ENCODE measurements around the gene MED25. TPM values are rescaled to one million over a fixed set of nuclear protein-coding genes. Genes with fewer than 3 reads are reported as not detected.

The MED25 gene
- total RNA-seq, 1 donor from 2014 or later, result 88.8 TPM

GRCh38 chr19:49781394-49781793, 36.7 kb upstream of the MED25 start:
- Mint-ChIP-seq H3K27ac (peak overlapping the region; percentile 88), H3K9me3 (no peaks in the 10 kb centered on the region), H3K4me3 (no peak overlapping the region), H3K36me3 (ENCODE audit: low read depth) (peaks cover 33% of the 10 kb centered on the region), H3K27me3 (no peaks in the 10 kb centered on the region), H3K4me1 (peaks cover 28% of the 10 kb centered on the region)
- CTCF ChIA-PET, result no interaction called here
- TF ChIP-seq, protein P1, sequence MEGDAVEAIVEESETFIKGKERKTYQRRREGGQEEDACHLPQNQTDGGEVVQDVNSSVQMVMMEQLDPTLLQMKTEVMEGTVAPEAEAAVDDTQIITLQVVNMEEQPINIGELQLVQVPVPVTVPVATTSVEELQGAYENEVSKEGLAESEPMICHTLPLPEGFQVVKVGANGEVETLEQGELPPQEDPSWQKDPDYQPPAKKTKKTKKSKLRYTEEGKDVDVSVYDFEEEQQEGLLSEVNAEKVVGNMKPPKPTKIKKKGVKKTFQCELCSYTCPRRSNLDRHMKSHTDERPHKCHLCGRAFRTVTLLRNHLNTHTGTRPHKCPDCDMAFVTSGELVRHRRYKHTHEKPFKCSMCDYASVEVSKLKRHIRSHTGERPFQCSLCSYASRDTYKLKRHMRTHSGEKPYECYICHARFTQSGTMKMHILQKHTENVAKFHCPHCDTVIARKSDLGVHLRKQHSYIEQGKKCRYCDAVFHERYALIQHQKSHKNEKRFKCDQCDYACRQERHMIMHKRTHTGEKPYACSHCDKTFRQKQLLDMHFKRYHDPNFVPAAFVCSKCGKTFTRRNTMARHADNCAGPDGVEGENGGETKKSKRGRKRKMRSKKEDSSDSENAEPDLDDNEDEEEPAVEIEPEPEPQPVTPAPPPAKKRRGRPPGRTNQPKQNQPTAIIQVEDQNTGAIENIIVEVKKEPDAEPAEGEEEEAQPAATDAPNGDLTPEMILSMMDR (IDR thresholded peaks at IDR 0.05), result no peak
- intact Hi-C loops (cut with micrococcal nuclease), result loop anchor here (2.0 kb wide), 1 partner anchor 15 kb away; the partner anchor contains the start of gene AP2A1
- ATAC-seq (ENCODE audit: low read depth) (no peak), DNase-seq (no peak)
- POLR2A ChIA-PET, result interaction anchor here (0.6 to 1.1 kb wide), 2 partner anchors 15 to 112 kb away, joined by 3 to 5 read pairs; partner anchors contain the start of gene AP2A1

DNA sequence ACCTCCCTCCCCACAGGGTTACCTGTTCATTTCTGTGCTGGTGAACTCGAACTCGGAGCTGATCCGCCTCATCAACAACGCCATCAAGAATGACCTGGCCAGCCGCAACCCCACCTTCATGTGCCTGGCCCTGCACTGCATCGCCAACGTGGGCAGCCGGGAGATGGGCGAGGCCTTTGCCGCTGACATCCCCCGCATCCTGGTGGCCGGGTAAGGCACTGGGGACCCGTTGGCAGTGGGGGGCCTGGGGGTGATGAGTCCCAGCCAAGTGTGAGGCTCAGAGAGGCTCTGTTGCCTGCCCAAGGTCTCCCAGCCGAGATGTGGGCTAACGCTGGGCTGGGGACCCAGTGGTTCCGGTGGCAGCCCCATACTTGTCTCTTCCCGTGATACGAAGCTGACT, 35.6 kb upstream of the MED25 start:
- Mint-ChIP-seq H3K9me3 (no peaks in the 10 kb centered on the region), H3K4me3 (no peak overlapping the region), H3K27me3 (no peaks in the 10 kb centered on the region), H3K4me1 (peaks cover 28% of the 10 kb centered on the region), H3K27ac (no peak overlapping the region), H3K36me3 (ENCODE audit: low read depth) (peaks cover 36% of the 10 kb centered on the region)
- ATAC-seq (ENCODE audit: low read depth) (no peak), DNase-seq (no peak)
- ChIA-PET POLR2A (no interaction called here), CTCF (no interaction called here)
- intact Hi-C loops (cut with micrococcal nuclease), result no loop called here
- TF ChIP-seq, protein P1 (IDR thresholded peaks at IDR 0.05), result no peak

GRCh38 chr19:49786376-49786820, 31.7 kb upstream of the MED25 start:
- Mint-ChIP-seq H3K9me3 (no peaks in the 10 kb centered on the region), H3K4me1 (peaks cover 4% of the 10 kb centered on the region), H3K36me3 (ENCODE audit: low read depth) (peaks cover 66% of the 10 kb centered on the region), H3K27ac (no peak overlapping the region), H3K27me3 (no peaks in the 10 kb centered on the region), H3K4me3 (no peak overlapping the region)
- CTCF ChIA-PET, result no interaction called here
- no peak for DNase-seq
- no peak for ATAC-seq (ENCODE audit: low read depth)
- intact Hi-C loops (cut with micrococcal nuclease), result no loop called here
- POLR2A ChIA-PET, result no interaction called here
- TF ChIP-seq, protein P1 (IDR thresholded peaks at IDR 0.05), result no peak

DNA sequence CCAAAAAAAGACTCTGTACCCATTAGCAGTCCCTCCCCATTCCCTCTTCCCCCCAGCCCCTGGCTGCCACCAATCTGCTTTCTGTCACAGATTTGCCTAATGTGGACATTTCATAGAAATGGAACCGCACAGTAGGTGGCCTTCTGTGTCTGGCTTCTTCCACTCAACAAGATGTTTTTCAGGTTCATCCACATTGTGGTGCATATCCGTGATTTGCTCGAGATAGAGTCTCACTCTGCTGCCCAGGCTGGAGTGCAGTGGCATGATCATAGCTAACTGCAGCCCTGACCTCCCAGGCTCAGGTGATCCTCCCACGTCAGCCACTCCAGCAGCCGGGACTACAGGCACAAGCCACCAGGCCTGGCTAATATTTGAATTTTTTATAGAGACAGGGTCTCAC, 30.3 kb upstream of the MED25 start:
- intact Hi-C loops (cut with micrococcal nuclease), result no loop called here
- H3K36me3 Mint-ChIP-seq (ENCODE audit: low read depth), result peaks cover 73% of the 10 kb centered on the region
- no peak overlapping the region for H3K4me3 Mint-ChIP-seq
- no peaks in the 10 kb centered on the region for H3K27me3 Mint-ChIP-seq
- ChIA-PET POLR2A (no interaction called here), CTCF (no interaction called here)
- DNase-seq, result no peak
- peaks cover 3% of the 10 kb centered on the region for H3K4me1 Mint-ChIP-seq
- no peaks in the 10 kb centered on the region for H3K9me3 Mint-ChIP-seq
- H3K27ac Mint-ChIP-seq, result no peak overlapping the region
- no peak for ATAC-seq (ENCODE audit: low read depth)
- TF ChIP-seq, protein P1 (IDR thresholded peaks at IDR 0.05), result no peak

GRCh38 chr19:49788857-49789256, 29.2 kb upstream of the MED25 start:
- no peaks in the 10 kb centered on the region for H3K27me3 Mint-ChIP-seq
- intact Hi-C loops (cut with micrococcal nuclease), result no loop called here
- peaks cover 3% of the 10 kb centered on the region for H3K4me1 Mint-ChIP-seq
- H3K4me3 Mint-ChIP-seq, result no peak overlapping the region
- POLR2A ChIA-PET, result interaction anchor here (0.7 kb wide), 1 partner anchor 119 kb away, joined by 3 read pairs; no protein-coding TSS in a partner anchor
- H3K36me3 Mint-ChIP-seq (ENCODE audit: low read depth), result peaks cover 70% of the 10 kb centered on the region
- ATAC-seq (ENCODE audit: low read depth), result no peak
- no peaks in the 10 kb centered on the region for H3K9me3 Mint-ChIP-seq
- TF ChIP-seq, protein P1 (IDR thresholded peaks at IDR 0.05), result no peak
- CTCF ChIA-PET, result no interaction called here
- no peak overlapping the region for H3K27ac Mint-ChIP-seq
- no peak for DNase-seq

Data from activated B cell treated with CpG ODN at 0.5 μM for 24 hours (primary cell).